GM19239 (cell line): ENCODE data around the gene PYGB.
"Not testable (repeated sequence)": the region's sequence is repeated elsewhere in the genome, so short reads cannot be mapped to it uniquely, and the experiment has no call there.

ENCODE experiments used
- DNase-seq: peaks from one replicate; pipeline ENCODE4 v3.0.0; 2011; ENCODE audit warnings: low spot score; ENCODE audit not compliant: insufficient read length
- FAIRE-seq: peaks from 2 replicates; lab custom pipeline; 2011; peaks lifted over from hg19 to GRCh38; lab: Jason Lieb, UNC

Gene PYGB

GRCh38 chr20:25306991-25307903 lies 59.4 kb downstream of the PYGB start:
- FAIRE-seq, result no peak
- no peak for DNase-seq

DNA sequence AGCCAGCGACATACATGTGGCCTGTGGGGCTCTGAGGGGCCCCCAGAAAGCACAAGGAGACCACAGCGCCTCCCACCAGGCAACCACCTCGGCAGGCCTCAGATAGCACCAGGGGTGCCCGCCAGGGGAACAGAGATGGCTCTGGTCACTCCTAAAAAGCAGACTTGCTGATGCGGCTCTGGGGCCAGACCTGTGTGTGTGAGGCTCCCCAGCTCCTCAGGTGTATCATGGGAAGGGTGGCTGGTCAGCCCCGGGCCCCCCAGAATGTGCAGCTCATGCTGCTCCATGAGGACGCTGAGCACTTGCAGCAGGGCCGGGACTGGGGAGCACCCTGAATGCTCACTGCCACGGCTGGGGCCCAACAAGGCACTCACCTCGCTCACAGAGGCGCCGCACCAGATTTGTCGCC lies 60.2 kb downstream of the PYGB start:
- DNase-seq (no peak), FAIRE-seq (no peak)

GRCh38 chr20:25308671-25309394 lies 60.9 kb downstream of the PYGB start:
- no peak for DNase-seq
- no peak for FAIRE-seq

- FAIRE-seq (no peak), DNase-seq (no peak)
Measured at GRCh38 chr20:25309395-25310267, 61.7 kb downstream of the PYGB start.

GRCh38 chr20:25310268-25310920 lies 62.5 kb downstream of the PYGB start:
- DNase-seq (peak; percentile 85), FAIRE-seq (peak; percentile 90)

DNA sequence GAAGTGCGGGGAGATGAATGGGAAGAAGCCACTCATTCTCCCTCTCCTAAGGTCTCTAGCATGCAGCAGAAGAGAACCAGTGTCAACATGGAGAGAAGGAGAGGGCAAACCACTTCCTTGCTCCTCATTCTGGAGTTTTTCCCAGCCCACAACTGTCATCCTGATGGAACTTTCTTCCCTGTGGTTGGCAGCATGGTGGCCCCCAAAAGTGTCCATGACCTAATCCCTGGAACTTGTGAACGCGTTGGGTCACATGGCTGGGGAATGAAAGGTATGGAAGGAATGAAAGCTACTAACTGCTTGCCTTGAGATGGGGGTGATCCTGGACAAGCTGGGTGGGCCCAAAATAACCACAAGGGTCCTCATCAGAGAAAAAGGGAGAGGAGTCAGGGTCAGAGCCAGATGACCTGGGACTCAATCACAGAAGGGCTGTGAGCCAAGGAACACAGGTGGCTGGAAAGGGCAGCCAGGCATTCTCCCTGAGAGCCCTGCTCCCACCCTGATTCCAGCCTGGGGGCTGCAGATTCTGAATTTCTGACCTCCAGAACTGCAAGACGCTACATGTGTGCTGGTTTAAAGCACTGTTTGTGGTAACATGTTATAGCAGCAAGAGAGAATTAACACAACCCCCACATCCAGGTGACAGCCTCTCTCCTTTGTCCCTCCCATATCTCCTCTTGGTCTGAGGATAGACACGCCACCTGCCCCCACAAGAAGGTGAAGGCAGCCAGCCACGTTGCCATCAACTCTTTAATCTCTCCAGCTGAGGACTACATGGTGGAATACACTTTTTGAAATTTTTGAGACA lies 63.2 kb downstream of the PYGB start:
- FAIRE-seq (peak; percentile 70), DNase-seq (no peak)

DNA sequence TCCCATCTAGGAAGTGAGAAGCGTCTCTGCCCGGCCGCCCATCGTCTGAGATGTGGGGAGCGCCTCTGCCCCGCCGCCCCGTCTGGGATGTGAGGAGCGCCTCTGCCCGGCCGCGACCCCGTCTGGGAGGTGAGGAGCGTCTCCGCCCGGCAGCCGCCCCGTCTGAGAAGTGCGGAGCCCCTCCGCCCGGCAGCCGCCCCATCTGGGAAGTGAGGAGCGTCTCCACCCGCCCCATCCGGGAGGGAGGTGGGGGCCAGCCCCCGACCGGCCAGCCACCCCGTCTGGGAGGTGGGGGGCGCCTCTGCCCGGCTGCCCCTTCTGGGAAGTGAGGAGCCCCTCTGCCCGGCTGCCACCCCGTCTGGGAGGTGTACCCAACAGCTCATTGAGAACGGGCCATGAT lies 64.8 kb downstream of the PYGB start:
- not testable (repeated sequence) for FAIRE-seq, DNase-seq

GRCh38 chr20:25313593-25313992 lies 65.7 kb downstream of the PYGB start:
- DNase-seq (no peak), FAIRE-seq (peak; percentile 72)

DNA sequence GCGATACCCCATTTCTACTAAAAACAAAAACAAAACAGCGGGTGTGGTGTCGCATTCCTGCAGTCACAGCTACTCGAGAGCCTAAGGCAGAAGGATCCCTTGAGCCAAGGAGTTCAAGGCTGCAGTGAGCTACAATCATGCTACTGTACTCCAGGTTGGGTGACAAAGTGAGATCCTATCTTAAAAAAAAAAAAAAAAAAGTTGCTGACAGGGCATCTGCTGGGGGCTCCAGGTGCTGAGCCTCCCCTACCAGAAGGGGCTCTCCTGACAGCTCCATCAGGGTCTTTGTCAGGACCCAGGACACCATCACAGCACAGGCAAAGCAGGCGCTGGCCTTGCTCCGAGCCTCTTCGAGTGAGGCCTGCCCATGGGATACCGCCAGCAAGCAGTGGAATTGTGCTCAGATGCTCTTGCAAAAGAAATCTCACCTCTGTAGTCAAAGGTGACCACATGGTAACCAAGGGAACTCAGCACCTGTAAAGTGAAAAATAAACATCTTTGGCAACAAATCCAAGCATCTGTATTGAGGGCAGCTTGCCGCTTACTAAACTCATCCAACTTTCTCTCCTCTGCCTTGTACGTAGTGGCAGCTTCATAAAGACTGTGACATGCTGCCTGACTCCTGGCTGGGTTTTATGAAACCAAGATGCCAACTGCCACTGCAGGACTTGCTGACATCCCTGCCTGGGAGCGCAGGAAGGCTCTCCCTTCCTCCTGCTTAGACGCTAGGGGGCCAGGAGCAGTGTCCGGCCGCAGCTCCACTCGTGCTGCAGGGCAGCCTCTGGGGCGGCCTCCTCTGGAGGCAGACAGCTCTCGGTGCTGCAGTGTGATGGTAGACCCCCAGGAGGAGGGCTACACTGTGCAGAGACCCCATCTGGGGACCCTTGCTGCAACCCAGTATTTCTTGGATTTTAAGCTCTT lies 66.9 kb downstream of the PYGB start:
- DNase-seq, result no peak
- no peak for FAIRE-seq

GRCh38 chr20:25315418-25316210 lies 67.7 kb downstream of the PYGB start:
- no peak for FAIRE-seq
- DNase-seq, result no peak

DNA sequence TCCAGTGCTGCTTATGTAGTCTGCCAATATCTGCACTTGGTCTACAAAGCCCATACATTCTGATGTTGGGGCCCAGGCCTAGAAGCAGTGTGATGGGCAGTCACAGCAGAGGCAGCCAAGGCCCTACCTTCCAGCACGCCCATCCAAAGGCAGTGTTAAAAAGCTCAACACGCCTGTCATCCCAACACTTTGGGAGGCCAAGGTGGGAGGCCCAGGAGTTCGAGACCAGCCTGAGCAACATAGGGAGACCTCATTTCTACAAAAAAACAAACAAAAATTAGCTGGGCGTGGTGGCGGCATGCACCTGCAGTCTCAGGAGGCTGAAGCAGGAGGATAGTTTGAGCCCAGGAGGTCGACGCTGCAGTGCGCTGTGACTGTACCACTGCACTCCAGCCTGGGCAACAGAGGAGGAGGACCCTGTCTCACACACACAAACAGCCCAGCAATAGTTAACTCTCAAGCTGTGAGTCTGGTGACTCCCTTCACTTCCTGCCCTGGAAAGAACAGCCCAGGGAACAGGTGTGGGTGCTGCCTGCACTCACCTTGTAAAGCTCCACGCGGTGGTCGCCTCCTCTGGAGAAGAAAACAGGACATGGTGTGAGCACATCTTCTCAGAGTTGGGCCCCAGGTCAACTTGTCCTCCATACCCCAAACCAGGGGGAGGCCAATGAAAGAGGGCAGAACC lies 68.8 kb downstream of the PYGB start:
- no peak for FAIRE-seq
- DNase-seq, result no peak

GRCh38 chr20:25317351-25318075 lies 69.6 kb downstream of the PYGB start:
- no peak for FAIRE-seq
- no peak for DNase-seq

DNA sequence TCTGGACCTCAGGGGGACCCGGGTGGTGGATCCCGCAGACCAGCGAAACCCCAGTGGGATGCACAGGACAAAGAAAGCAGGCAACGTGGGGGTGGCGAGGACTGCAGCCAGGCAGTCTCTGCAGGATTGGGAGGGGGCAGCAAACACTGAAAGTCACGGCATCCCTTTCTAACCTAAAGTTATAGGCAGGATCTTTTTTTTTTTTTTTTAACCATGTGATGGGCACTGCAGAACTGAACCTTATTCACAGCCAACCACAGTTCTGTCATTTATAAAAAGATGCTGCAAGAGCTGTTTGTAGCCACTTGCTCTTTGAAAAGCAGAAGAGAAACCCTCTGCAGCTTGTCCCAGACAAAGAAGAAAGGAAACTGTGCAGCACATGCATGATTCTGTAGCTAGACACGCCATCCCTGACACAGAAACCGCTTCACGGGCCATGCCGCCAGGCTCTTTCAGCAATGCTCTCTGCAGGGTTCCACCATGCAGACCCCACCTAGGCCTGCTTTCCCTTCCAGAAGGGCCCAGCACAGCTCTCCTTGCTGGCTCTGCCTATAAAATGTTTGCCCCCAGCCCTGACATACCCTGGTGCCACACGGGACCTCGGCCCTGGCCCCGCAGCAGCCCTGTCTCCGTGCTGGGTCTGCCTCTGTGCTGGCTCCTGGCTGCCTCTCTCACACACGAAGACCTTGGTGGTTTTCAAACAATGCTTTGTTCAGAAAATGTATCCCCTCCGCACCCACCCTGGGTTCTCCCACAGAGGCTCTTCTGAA lies 70.8 kb downstream of the PYGB start:
- peak; percentile 88 for DNase-seq
- peak; percentile 89 for FAIRE-seq

DNA sequence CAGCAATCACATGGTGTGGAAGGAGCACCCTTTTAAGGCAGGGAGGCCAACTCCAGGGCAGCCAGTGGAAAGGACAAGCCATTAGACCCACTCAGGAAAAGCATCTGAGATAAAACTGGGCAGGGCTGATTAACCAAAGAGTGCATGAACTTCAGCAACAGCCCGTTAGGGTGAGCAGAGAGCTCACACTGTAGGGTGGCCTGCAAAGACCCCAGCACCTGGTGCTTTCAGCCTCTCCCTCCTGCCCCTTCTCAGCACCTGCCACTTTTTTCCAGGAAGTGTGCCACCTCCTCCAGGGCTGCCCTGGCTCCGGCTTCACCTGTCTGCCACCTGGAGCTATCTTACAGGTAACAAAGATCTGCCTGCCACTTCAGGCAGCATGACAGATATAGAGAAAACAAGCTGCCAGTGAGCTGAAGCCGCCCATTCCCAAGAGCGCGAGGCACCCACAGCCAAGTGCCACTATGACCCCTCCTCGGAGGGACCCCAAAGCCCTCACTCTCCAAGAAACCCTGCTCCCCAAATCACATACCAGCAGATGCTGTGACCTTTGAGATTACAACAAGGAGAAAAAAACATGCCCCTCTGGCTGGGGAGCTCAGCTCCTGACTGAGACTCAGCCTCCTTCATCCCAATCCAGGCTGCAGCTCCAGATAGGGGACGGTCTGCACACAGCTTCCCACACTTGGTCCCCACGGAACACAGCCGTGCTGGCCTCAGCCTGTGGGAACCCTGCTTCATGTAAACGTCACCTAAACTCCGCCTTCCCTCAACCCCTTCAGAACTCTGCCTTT lies 71.6 kb downstream of the PYGB start:
- peak; percentile 21 for FAIRE-seq
- no peak for DNase-seq
